ENCODE measurements around the gene CRTC1. TPM values are rescaled to one million over a fixed set of nuclear protein-coding genes. Genes with fewer than 3 reads are reported as not detected.
A peak's percentile ranks its signal among the peaks of the same experiment; 100 is the strongest.

The CRTC1 gene
- total and polyA plus RNA-seq, 2 of the 13 experiments (the other 11 are each of a cell fraction or from before 2014, with no cell fraction given), result 2.0 to 2.7 TPM

DNA sequence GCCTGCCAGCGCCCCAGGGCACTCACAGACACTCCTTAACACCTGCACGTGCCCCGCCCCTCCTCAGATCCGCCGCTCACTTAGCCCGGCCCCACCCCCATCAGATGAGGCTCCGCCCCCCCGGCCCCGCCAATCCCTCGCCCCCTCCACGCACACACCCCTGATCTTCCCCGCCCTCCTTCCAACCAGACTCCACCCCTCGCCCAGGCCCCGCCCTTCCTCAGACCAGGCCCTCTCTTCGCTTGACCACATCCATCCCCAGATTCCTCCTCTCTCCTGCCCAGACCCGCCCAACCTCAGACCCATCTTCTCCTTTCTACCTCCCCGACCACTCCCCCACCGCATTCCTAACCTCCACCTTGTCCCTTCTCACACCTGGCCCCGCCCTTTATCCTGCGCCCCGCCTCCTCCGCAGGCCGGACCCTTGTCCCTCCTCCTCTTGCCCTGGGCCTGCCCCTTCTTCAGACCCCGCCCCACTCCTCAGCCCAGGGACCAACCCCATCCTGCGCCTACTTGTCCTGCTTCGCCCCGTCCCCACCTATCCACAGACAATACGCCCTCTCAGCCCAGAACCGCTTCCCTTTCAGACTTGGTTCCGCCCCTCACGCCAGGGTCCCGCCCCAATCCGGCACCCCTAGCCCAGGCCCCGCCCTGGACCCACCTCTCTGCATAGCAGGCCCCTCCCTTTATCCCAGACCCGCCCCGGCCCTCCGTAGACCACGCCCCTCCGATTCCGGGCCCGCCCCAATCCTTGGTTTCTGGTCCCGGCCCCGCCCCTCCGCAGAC is 47.1 kb upstream of the CRTC1 start (continued):
- TF ChIP-seq ZNF572 (CRISPR knock-in tag; IDR thresholded peaks at IDR 0.05) (no peak), PCBP1 (IDR thresholded peaks at IDR 0.05; ENCODE audit: borderline replicate concordance, low read depth, low read length) (no peak; the same call in 1 of the 2 replicates), RXRB (CRISPR knock-in tag; IDR thresholded peaks at IDR 0.05; ENCODE audit: borderline replicate concordance) (no peak), ETV6 (CRISPR knock-in tag; conservative IDR thresholded peaks at IDR 0.05) (no peak), SSRP1 (CRISPR knock-in tag; IDR thresholded peaks at IDR 0.05) (no peak), BRD4 (CRISPR knock-in tag; IDR thresholded peaks at IDR 0.05) (no peak), POLR2AphosphoS2 (IDR thresholded peaks at IDR 0.05; ENCODE audit: low read depth, low read length) (no peak), SAP130 (CRISPR knock-in tag; IDR thresholded peaks at IDR 0.05; ENCODE audit: low read depth) (peak; percentile 43; the same call in 1 of the 2 replicates), ZNF7 (CRISPR knock-in tag; IDR thresholded peaks at IDR 0.05) (no peak), ETV5 (CRISPR knock-in tag; IDR thresholded peaks at IDR 0.05; ENCODE audit: borderline replicate concordance) (no peak), XRCC5 (optimal IDR thresholded peaks at IDR 0.05; ENCODE audit: low read length) (peak; percentile 9), ZNF530 (CRISPR knock-in tag; IDR thresholded peaks at IDR 0.05; ENCODE audit: low read depth) (no peak), EZH2 (conservative IDR thresholded peaks at IDR 0.05; ENCODE audit: low read depth, low read length) (no peak), PHF8 (CRISPR knock-in tag; IDR thresholded peaks at IDR 0.05) (no peak), ASH2L (IDR thresholded peaks at IDR 0.05; ENCODE audit: insufficient read length, low read depth, low read length) (peak; percentile 49), TCF7 (IDR thresholded peaks at IDR 0.05; ENCODE audit: low read depth) (peak; percentile 40; the same call in 1 of the 2 replicates), PHF20 (CRISPR knock-in tag; IDR thresholded peaks at IDR 0.05) (no peak), TOPORS (CRISPR knock-in tag; IDR thresholded peaks at IDR 0.05) (no peak)
- TF ChIP-seq, protein P1, sequence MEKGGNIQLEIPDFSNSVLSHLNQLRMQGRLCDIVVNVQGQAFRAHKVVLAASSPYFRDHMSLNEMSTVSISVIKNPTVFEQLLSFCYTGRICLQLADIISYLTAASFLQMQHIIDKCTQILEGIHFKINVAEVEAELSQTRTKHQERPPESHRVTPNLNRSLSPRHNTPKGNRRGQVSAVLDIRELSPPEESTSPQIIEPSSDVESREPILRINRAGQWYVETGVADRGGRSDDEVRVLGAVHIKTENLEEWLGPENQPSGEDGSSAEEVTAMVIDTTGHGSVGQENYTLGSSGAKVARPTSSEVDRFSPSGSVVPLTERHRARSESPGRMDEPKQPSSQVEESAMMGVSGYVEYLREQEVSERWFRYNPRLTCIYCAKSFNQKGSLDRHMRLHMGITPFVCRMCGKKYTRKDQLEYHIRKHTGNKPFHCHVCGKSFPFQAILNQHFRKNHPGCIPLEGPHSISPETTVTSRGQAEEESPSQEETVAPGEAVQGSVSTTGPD (CRISPR knock-in tag; IDR thresholded peaks at IDR 0.05), result no peak
- TF ChIP-seq, protein P2, sequence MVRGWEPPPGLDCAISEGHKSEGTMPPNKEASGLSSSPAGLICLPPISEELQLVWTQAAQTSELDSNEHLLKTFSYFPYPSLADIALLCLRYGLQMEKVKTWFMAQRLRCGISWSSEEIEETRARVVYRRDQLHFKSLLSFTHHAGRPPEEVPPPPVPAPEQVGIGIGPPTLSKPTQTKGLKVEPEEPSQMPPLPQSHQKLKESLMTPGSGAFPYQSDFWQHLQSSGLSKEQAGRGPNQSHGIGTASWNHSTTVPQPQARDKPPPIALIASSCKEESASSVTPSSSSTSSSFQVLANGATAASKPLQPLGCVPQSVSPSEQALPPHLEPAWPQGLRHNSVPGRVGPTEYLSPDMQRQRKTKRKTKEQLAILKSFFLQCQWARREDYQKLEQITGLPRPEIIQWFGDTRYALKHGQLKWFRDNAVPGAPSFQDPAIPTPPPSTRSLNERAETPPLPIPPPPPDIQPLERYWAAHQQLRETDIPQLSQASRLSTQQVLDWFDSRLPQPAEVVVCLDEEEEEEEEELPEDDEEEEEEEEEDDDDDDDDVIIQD (CRISPR knock-in tag; IDR thresholded peaks at IDR 0.05; ENCODE audit: low read depth), result peak; percentile 52; the same call in 1 of the 2 replicates
- TF ChIP-seq, protein P3, sequence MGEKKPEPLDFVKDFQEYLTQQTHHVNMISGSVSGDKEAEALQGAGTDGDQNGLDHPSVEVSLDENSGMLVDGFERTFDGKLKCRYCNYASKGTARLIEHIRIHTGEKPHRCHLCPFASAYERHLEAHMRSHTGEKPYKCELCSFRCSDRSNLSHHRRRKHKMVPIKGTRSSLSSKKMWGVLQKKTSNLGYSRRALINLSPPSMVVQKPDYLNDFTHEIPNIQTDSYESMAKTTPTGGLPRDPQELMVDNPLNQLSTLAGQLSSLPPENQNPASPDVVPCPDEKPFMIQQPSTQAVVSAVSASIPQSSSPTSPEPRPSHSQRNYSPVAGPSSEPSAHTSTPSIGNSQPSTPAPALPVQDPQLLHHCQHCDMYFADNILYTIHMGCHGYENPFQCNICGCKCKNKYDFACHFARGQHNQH (CRISPR knock-in tag; IDR thresholded peaks at IDR 0.05), result 0 out of 2 replicates have a peak, but pooled peaks have one; percentile 8
- TF ChIP-seq, protein P4, sequence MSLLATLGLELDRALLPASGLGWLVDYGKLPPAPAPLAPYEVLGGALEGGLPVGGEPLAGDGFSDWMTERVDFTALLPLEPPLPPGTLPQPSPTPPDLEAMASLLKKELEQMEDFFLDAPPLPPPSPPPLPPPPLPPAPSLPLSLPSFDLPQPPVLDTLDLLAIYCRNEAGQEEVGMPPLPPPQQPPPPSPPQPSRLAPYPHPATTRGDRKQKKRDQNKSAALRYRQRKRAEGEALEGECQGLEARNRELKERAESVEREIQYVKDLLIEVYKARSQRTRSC (CRISPR knock-in tag; IDR thresholded peaks at IDR 0.05; ENCODE audit: low read depth), result no peak
- TF ChIP-seq, protein P5, sequence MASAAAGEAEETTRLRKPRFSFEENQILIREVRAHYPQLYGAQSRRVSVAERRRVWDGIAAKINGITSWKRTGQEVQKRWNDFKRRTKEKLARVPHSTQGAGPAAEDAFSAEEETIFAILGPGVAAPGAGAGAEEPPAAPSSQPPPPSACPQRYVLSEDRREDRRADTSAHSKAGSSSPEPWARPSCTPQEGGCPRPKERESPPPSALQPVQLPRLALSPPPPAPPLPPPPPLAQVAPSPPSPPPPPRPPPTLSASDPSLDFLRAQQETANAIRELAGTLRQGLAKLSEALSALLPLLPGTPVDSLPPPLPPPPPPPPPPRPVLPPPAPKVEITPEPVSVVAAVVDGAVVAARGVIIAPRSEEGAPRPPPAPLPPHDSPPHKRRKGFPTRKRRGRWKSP (CRISPR knock-in tag; IDR thresholded peaks at IDR 0.05), result 0 out of 2 replicates have a peak, but pooled peaks have one; percentile 2
- TF ChIP-seq, protein P6, sequence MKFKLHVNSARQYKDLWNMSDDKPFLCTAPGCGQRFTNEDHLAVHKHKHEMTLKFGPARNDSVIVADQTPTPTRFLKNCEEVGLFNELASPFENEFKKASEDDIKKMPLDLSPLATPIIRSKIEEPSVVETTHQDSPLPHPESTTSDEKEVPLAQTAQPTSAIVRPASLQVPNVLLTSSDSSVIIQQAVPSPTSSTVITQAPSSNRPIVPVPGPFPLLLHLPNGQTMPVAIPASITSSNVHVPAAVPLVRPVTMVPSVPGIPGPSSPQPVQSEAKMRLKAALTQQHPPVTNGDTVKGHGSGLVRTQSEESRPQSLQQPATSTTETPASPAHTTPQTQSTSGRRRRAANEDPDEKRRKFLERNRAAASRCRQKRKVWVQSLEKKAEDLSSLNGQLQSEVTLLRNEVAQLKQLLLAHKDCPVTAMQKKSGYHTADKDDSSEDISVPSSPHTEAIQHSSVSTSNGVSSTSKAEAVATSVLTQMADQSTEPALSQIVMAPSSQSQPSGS (CRISPR knock-in tag; IDR thresholded peaks at IDR 0.05), result no peak

Data from HepG2 (cell line).